HUES6 (cell line): Measurements from ENCODE around the gene KRT78.
"Not testable (repeated sequence)": the region's sequence is repeated elsewhere in the genome, so short reads cannot be mapped to it uniquely, and the experiment has no call there.

Source experiments
- H3K27ac ChIP-seq: 2 replicates; pipeline ENCODE4 v1.7.0; 2013; ENCODE audit warnings: low read depth, mild to moderate bottlenecking, low read length, inconsistent platforms
- H3K27me3 ChIP-seq: 2 replicates; pipeline ENCODE4 v1.6.1; 2013; ENCODE audit warnings: low read length; ENCODE audit not compliant: control insufficient read depth, insufficient read depth
- H3K36me3 ChIP-seq: 2 replicates; pipeline ENCODE4 v1.6.1; 2013; ENCODE audit warnings: low read length; ENCODE audit not compliant: control insufficient read depth, insufficient read depth
- H3K4me1 ChIP-seq: 2 replicates; pipeline ENCODE4 v1.6.1; 2013; ENCODE audit warnings: low read length; ENCODE audit not compliant: control insufficient read depth, insufficient read depth
- H3K4me3 ChIP-seq: 2 replicates; pipeline ENCODE4 v1.5.1; 2013; ENCODE audit warnings: low read depth, low read length
- H3K9ac ChIP-seq: one replicate; pipeline ENCODE4 v1.6.1; 2013; ENCODE audit warnings: mild to moderate bottlenecking, low read length
- H3K9me3 ChIP-seq: 2 replicates; pipeline ENCODE4 v1.6.1; 2013; ENCODE audit warnings: low read depth, low read length; ENCODE audit not compliant: control insufficient read depth, insufficient read depth

Gene KRT78

GRCh38 chr12:52848661-52849255, at the start of gene KRT78:
Gene KRT78 (minus strand): TSS chr12:52848994. CDS start chr12:52848930, 64 bp downstream.
- no peaks in the 10 kb centered on the region for H3K9me3 ChIP-seq
- no peaks in the 10 kb centered on the region for H3K4me1 ChIP-seq
- no peaks in the 10 kb centered on the region for H3K36me3 ChIP-seq
- H3K9ac ChIP-seq: no peak within 1 kb of the TSS
- no peak within 1 kb of the TSS for H3K27ac ChIP-seq
- H3K27me3 ChIP-seq: peaks cover 7% of the 10 kb centered on the region; the same call in 1 of the 2 replicates
- no peak within 1 kb of the TSS for H3K4me3 ChIP-seq

- Histone ChIP-seq H3K36me3 (peaks cover 53% of the 10 kb centered on the region), H3K4me1 (peaks cover 6% of the 10 kb centered on the region; the same call in 1 of the 2 replicates), H3K9me3 (no peaks in the 10 kb centered on the region), H3K4me3 (no peak overlapping the region), H3K9ac (no peak overlapping the region), H3K27me3 (no peaks in the 10 kb centered on the region), H3K27ac (no peak overlapping the region)
Measured at GRCh38 chr12:52896190-52897100, 47.7 kb upstream of the KRT78 start.

- Histone ChIP-seq H3K9ac (no peak overlapping the region), H3K36me3 (peaks cover 46% of the 10 kb centered on the region), H3K4me3 (no peak overlapping the region), H3K9me3 (no peaks in the 10 kb centered on the region), H3K27ac (no peak overlapping the region), H3K27me3 (no peaks in the 10 kb centered on the region), H3K4me1 (peaks cover 6% of the 10 kb centered on the region; the same call in 1 of the 2 replicates)
Measured at GRCh38 chr12:52895726-52896189, 47.0 kb upstream of the KRT78 start.

GRCh38 chr12:52892974-52893373, 44.2 kb upstream of the KRT78 start:
- H3K27ac ChIP-seq: no peak overlapping the region
- peaks cover 18% of the 10 kb centered on the region for H3K36me3 ChIP-seq
- no peak overlapping the region for H3K4me3 ChIP-seq
- H3K4me1 ChIP-seq: peaks cover 9% of the 10 kb centered on the region; the same call in 1 of the 2 replicates
- H3K9me3 ChIP-seq: no peaks in the 10 kb centered on the region
- H3K27me3 ChIP-seq: no peaks in the 10 kb centered on the region
- no peak overlapping the region for H3K9ac ChIP-seq

- H3K4me1 ChIP-seq: peaks cover 10% of the 10 kb centered on the region; the same call in 1 of the 2 replicates
- no peaks in the 10 kb centered on the region for H3K27me3 ChIP-seq
- no peak overlapping the region for H3K9ac ChIP-seq
- no peaks in the 10 kb centered on the region for H3K9me3 ChIP-seq
- H3K4me3 ChIP-seq: no peak overlapping the region
- H3K36me3 ChIP-seq: peaks cover 13% of the 10 kb centered on the region
- no peak overlapping the region for H3K27ac ChIP-seq
Measured at GRCh38 chr12:52892207-52892852, 43.5 kb upstream of the KRT78 start.

- Histone ChIP-seq H3K9ac (no peak overlapping the region), H3K4me3 (no peak overlapping the region), H3K9me3 (no peaks in the 10 kb centered on the region), H3K36me3 (peaks cover under 1% of the 10 kb centered on the region), H3K4me1 (peaks cover 6% of the 10 kb centered on the region; the same call in 1 of the 2 replicates), H3K27ac (no peak overlapping the region), H3K27me3 (no peaks in the 10 kb centered on the region)
Measured at GRCh38 chr12:52891044-52891443, 42.2 kb upstream of the KRT78 start.

- H3K27me3 ChIP-seq: no peaks in the 10 kb centered on the region
- H3K9ac ChIP-seq: no peak overlapping the region
- no peaks in the 10 kb centered on the region for H3K36me3 ChIP-seq
- no peaks in the 10 kb centered on the region for H3K9me3 ChIP-seq
- H3K4me1 ChIP-seq: peaks cover 5% of the 10 kb centered on the region; the same call in 1 of the 2 replicates
- no peak overlapping the region for H3K4me3 ChIP-seq
- no peak overlapping the region for H3K27ac ChIP-seq
Measured at GRCh38 chr12:52890417-52890816, 41.6 kb upstream of the KRT78 start.

- Histone ChIP-seq H3K36me3 (no peaks in the 10 kb centered on the region), H3K27ac (no peak overlapping the region), H3K27me3 (no peaks in the 10 kb centered on the region), H3K4me3 (no peak overlapping the region), H3K4me1 (peaks cover 7% of the 10 kb centered on the region; the same call in 1 of the 2 replicates), H3K9ac (no peak overlapping the region), H3K9me3 (no peaks in the 10 kb centered on the region)
Measured at GRCh38 chr12:52884526-52885293, 35.9 kb upstream of the KRT78 start.

GRCh38 chr12:52880499-52880898, 31.7 kb upstream of the KRT78 start:
- peaks cover 16% of the 10 kb centered on the region for H3K4me1 ChIP-seq
- not testable (repeated sequence) for H3K27me3 ChIP-seq, H3K9me3 ChIP-seq, H3K4me3 ChIP-seq, H3K9ac ChIP-seq, H3K27ac ChIP-seq, H3K36me3 ChIP-seq
